Brain microvascular endothelial cell (primary cell): Measurements from ENCODE around the gene HRG.
"Not testable (repeated sequence)": the region's sequence is repeated elsewhere in the genome, so short reads cannot be mapped to it uniquely, and the experiment has no call there.

ENCODE experiments used
- DNase-seq: peaks from one replicate; pipeline ENCODE4 v3.0.0-alpha.2; 2020
- H3K27ac ChIP-seq: fragments of 250-450 bp; sonication (Bioruptor Pico); 2 replicates; pipeline ENCODE4 v1.5.1; 2020; ENCODE audit warnings: mild to moderate bottlenecking, moderate library complexity
- H3K27me3 ChIP-seq: fragments of 250-450 bp; sonication (Bioruptor Pico); replicated peaks from 2 replicates; pipeline ENCODE4 v1.5.1; 2020; ENCODE audit warnings: mild to moderate bottlenecking
- H3K36me3 ChIP-seq: fragments of 250-450 bp; sonication (Bioruptor Pico); replicated peaks from 2 replicates; pipeline ENCODE4 v1.5.1; 2020; ENCODE audit warnings: mild to moderate bottlenecking
- H3K4me3 ChIP-seq: 2 replicates; pipeline ENCODE4 v1.5.1; 2011; ENCODE audit warnings: low read depth, mild to moderate bottlenecking, control low read depth, low read length, moderate library complexity
- CTCF ChIP-seq: IDR thresholded peaks from 2 replicates; pipeline ENCODE4 v1.5.1; 2011; ENCODE audit warnings: low read depth, mild to moderate bottlenecking, moderate library complexity, low read length, control low read depth, inconsistent platforms; ENCODE audit errors: missing control alignments
- in situ Hi-C: cut with HindIII; loops from 2 replicates; pipeline ENCODE4 v1.10.0; 2017; ENCODE audit warnings: low sequenced_read_pairs, low pct_ligation_motif_present

HRG gene

DNA sequence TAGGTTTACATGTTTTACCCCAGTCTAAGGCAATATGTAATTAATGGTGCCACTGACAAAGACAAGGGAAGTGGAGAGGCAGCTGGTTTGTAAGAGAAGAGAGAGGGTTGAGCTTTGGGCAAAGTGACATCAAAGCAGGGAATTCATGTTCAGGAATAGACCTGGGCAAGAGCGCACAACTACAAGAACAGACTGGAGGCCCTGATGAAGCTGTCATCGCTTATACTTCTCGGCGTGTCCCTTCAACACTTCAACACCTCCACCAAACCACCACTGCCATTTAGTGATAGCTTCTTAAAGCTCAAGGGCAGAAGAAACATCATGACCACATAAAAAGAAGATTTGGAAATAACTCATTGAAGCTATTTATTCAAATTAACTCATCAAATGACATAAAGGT lies 31.7 kb downstream of the HRG start:
- in situ Hi-C loops, result no loop called here
- DNase-seq, result no peak
- Histone ChIP-seq H3K27me3 (peaks cover 2% of the 10 kb centered on the region), H3K27ac (no peak overlapping the region), H3K4me3 (no peak overlapping the region), H3K36me3 (no peaks in the 10 kb centered on the region)
- TF ChIP-seq CTCF, result no peak

DNA sequence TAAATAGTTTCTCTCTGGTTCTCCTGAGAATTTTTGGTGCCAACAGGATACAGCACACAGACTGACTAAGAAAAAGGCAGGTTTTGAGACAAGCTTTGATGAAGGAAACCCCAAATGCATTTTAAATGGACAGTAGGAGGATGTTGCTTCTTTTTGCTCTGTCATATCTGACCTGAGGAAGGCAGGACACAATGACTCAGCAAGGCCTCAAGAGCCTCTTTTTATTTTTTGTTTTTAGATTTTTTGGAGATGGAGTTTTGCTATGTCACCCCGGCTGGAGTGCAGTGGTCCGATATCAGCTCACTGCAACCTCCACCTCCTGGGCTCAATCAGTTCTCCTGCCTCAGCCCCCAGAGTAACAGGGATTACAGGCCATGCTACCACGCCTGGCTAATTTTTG lies 34.5 kb downstream of the HRG start:
- in situ Hi-C loops, result no loop called here
- no peak for TF ChIP-seq CTCF
- no peak for DNase-seq
- H3K36me3 ChIP-seq, result no peaks in the 10 kb centered on the region
- peaks cover 4% of the 10 kb centered on the region for H3K27me3 ChIP-seq
- H3K27ac ChIP-seq, result no peak overlapping the region
- no peak overlapping the region for H3K4me3 ChIP-seq

GRCh38 chr3:186702451-186702850 lies 36.6 kb downstream of the HRG start:
- H3K4me3 ChIP-seq, H3K27ac ChIP-seq, H3K36me3 ChIP-seq, in situ Hi-C loops, H3K27me3 ChIP-seq, DNase-seq: not testable (repeated sequence)

GRCh38 chr3:186705882-186706780 lies 40.3 kb downstream of the HRG start:
- in situ Hi-C loops, result no loop called here
- TF ChIP-seq CTCF, result no peak
- no peak for DNase-seq
- Histone ChIP-seq H3K36me3 (no peaks in the 10 kb centered on the region), H3K27ac (no peak overlapping the region), H3K4me3 (no peak overlapping the region), H3K27me3 (peaks cover 2% of the 10 kb centered on the region)

DNA sequence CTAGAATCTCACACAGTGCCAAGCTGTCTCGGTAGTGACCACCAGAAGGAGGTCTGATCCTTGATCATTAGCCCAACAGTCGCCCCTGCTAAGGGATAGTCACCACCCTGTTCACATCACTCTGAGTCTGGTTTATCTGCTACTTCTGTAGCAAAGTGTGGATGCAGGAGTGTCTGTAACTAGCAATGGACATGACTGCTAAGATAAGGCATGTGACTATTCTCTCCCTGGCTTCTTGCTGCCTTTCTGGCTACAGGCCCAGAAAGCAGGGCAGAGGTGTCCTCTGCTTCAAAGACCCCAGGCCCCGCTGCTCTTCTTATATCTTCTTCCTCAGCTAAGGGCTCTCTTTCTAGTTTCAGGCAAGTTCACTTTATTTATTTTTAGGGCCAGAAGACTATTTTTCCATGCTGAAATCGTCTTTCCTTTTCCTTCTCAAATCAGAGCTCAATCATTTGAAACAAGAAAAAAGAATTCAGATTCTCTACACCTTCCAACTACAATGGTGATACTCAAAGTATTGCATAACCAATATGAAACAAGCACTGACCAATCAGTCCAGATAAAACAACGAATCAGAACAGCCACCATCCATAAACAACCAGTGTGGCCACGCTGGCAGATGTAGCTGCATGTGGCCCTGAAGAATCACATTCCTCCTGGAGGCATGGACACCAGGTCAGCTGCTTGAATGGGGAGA lies 43.3 kb downstream of the HRG start:
- H3K27ac ChIP-seq, result no peak overlapping the region
- DNase-seq, result no peak
- H3K4me3 ChIP-seq, result no peak overlapping the region
- in situ Hi-C loops, result no loop called here
- no peak for TF ChIP-seq CTCF
- H3K36me3 ChIP-seq, result no peaks in the 10 kb centered on the region
- peaks cover 2% of the 10 kb centered on the region for H3K27me3 ChIP-seq

DNA sequence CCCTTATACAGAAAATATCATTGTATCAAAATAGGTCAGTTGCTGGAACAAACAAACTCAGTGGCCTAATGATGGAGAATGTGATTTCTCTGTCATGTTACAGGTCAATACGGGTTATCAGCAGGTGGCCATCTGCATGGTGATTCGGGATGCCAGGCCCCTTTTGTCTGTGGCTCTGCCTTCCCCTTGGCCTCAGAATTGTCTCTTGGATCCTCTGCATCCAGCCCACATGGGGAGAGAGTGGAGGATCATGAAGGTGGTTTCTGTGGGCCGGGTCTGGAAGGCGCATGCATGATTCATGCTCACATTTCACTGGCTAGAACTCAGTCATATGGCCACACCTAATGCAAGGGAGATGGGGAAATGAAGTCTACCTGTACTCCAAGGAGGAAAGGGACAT lies 44.9 kb downstream of the HRG start:
- not testable (repeated sequence) for H3K27me3 ChIP-seq, DNase-seq

More for the DNA sequence above, 44.9 kb downstream of the HRG start:
- in situ Hi-C loops, H3K36me3 ChIP-seq, H3K4me3 ChIP-seq, H3K27ac ChIP-seq: not testable (repeated sequence)
